ENCODE results near the gene AUP1. TPM values are rescaled to one million over a fixed set of nuclear protein-coding genes. Genes with fewer than 3 reads are reported as not detected.

AUP1 gene
- total RNA-seq, 2 donors from 2014 or later: 82.5 to 170 TPM

DNA sequence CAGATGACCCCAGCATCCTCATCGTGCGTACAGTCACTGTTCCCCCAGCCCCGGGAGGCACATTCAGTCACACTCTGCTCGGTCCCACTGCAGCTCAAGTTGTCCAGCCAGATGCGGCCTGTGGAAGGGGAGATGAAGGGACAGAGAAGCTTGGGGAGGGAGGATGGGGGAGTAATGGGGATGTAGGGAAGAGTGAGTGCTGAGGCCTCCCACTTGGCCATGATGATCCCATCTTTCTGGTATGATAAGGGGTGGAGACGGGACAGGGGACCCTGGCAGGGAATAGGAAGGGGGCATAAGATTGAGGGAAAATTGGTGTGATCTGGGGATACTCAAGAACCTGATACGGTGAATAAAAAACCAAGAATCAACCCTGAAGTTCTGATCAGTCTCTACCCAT, 20.7 kb upstream of the AUP1 start:
- no peak for DNase-seq
- 90 to 91% methylated on average over 7 of the region's 7 CpGs for WGBS, 2 donors
- no peaks in the 10 kb centered on the region for H3K27me3 ChIP-seq
- TF ChIP-seq, protein P1, sequence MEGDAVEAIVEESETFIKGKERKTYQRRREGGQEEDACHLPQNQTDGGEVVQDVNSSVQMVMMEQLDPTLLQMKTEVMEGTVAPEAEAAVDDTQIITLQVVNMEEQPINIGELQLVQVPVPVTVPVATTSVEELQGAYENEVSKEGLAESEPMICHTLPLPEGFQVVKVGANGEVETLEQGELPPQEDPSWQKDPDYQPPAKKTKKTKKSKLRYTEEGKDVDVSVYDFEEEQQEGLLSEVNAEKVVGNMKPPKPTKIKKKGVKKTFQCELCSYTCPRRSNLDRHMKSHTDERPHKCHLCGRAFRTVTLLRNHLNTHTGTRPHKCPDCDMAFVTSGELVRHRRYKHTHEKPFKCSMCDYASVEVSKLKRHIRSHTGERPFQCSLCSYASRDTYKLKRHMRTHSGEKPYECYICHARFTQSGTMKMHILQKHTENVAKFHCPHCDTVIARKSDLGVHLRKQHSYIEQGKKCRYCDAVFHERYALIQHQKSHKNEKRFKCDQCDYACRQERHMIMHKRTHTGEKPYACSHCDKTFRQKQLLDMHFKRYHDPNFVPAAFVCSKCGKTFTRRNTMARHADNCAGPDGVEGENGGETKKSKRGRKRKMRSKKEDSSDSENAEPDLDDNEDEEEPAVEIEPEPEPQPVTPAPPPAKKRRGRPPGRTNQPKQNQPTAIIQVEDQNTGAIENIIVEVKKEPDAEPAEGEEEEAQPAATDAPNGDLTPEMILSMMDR (IDR thresholded peaks at IDR 0.05): no peak
- no peak for TF ChIP-seq POLR2A (IDR thresholded peaks at IDR 0.05)
- H3K9me3 ChIP-seq: no peaks in the 10 kb centered on the region
- no peaks in the 10 kb centered on the region for H3K36me3 ChIP-seq (replicated peaks in 1 of 2; ENCODE audit: insufficient read depth in 1 of 2, low read depth in 2 of 2)
- H3K4me1 ChIP-seq: peaks cover 28% of the 10 kb centered on the region
- intact Hi-C loops (cut with DNase I): no loop called here
- H3K27ac ChIP-seq: no peak overlapping the region
- ATAC-seq: no peak
- no peak overlapping the region for H3K4me3 ChIP-seq

DNA sequence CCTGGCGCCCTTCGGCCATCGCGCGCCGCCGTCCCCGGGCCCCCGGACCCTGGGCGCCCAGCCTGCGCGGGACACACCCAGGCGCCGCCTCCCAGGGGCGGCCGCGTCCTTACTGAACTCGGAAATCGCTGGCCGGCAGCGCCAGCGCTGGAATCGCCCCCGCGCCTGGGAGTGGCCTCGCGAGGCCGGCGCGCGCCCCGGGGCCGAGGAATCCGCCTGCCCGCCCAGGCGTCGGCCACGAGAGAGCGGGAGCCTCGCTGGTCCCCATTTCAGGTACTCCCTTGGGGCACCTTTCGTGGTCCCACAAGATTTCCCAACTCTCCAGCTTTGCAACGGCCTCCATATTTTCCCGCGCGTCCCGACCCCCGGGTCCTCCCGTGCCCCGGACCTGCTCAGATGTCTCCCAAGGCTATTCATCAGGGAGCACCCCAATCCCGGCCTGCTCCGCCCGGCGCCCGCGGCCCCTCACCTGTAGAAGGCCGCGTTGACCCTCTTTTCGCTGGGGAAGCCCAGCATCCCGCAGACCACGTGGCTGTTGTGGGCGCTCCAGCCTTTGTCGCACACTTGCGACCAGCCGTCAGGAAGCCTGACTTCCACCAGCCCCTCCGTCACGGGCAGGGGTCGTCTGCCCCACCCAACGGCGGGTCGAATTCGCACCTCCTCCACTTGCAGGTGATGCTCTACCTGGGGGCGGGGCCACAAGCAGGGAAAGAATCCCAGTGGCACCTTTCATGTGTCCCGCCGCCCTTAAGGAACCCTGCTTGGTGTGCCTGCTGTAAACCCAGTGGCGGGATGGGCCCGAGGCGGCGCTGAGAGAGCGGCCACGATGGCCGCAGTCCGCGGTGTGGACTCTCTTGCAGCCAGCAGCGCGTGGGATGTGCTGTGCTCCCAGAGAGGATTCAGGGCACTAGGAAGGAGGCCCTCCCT, 19.7 kb upstream of the AUP1 start:
- ATAC-seq: peak; percentile 85
- peak overlapping the region; percentile 24 to 69 for H3K4me3 ChIP-seq
- H3K36me3 ChIP-seq (replicated peaks in 1 of 2; ENCODE audit: insufficient read depth in 1 of 2, low read depth in 2 of 2): no peaks in the 10 kb centered on the region
- no peaks in the 10 kb centered on the region for H3K27me3 ChIP-seq
- peak; percentile 60 to 72 (median 62) for DNase-seq
- H3K27ac ChIP-seq: peak overlapping the region in 3 of 4 donors; percentile 40 to 62 (median 53)
- peaks cover 26% of the 10 kb centered on the region for H3K4me1 ChIP-seq
- WGBS, 2 donors: 3 to 12% methylated on average over 17 to 85 of the region's 85 CpGs
- H3K9me3 ChIP-seq: no peaks in the 10 kb centered on the region
- intact Hi-C loops (cut with DNase I): no loop called here
- TF ChIP-seq, protein P1 (IDR thresholded peaks at IDR 0.05): peak in 1 of 7 experiments; percentile 13
- TF ChIP-seq POLR2A (IDR thresholded peaks at IDR 0.05): peak in 2 of 3 donors; percentile 30 to 32

- intact Hi-C loops (cut with DNase I): no loop called here
- H3K4me3 ChIP-seq: peak overlapping the region; percentile 24 to 69
- ATAC-seq (no peak), DNase-seq (no peak)
- no peaks in the 10 kb centered on the region for H3K36me3 ChIP-seq (replicated peaks in 1 of 2; ENCODE audit: insufficient read depth in 1 of 2, low read depth in 2 of 2)
- WGBS, 2 donors: 17 to 32% methylated on average over 15 to 26 of the region's 26 CpGs
- H3K27ac ChIP-seq: peak overlapping the region in 3 of 4 donors; percentile 40 to 62 (median 53)
- TF ChIP-seq, protein P1 (IDR thresholded peaks at IDR 0.05): no peak
- no peak for TF ChIP-seq POLR2A (IDR thresholded peaks at IDR 0.05)
- H3K27me3 ChIP-seq: no peaks in the 10 kb centered on the region
- H3K4me1 ChIP-seq: peaks cover 20% of the 10 kb centered on the region
- no peaks in the 10 kb centered on the region for H3K9me3 ChIP-seq
These were observed 18.9 kb upstream of the AUP1 start for GRCh38 chr2:74548285-74548899.

DNA sequence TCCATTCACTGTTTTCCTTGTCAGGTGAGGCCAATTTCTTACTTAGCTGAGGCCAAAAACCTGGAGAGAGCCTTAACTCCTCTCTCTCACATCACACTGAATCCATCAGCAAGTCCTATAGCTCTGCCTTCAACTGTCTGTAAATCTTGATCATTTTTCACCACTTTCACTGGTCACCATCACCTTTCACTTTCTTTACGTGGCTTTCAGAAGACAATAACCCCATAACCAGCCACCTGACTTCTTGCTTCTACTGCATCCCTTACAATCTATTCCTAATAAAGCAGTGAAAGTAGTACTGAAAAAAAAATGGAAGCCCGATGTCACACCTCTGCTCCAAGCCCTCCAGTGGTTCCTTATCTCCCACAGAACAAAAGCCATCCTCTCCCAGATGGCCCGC, 16.5 kb upstream of the AUP1 start:
- intact Hi-C loops (cut with DNase I): no loop called here
- no peak for TF ChIP-seq POLR2A (IDR thresholded peaks at IDR 0.05)
- TF ChIP-seq, protein P1 (IDR thresholded peaks at IDR 0.05): no peak
- WGBS, 2 donors: 71 to 77% methylated on average over 3 of the region's 3 CpGs
- Histone ChIP-seq H3K27ac (no peak overlapping the region), H3K27me3 (no peaks in the 10 kb centered on the region), H3K4me1 (peaks cover 18% of the 10 kb centered on the region), H3K9me3 (no peaks in the 10 kb centered on the region), H3K36me3 (replicated peaks in 1 of 2; ENCODE audit: insufficient read depth in 1 of 2, low read depth in 2 of 2) (no peaks in the 10 kb centered on the region), H3K4me3 (no peak overlapping the region)
- no peak for ATAC-seq
- no peak for DNase-seq

Measured in body of pancreas (tissue), 4 donors.